WTC11 (cell line): ENCODE data around the gene PRSS56.

ENCODE experiments used
- CTCF ChIP-seq: fragments of 200-600 bp; IDR thresholded peaks from 2 replicates; pipeline ENCODE4 v1.8.0; 2022; ENCODE audit warnings: antibody characterized with exemption
- ESRRA ChIP-seq: sonication (generic); formaldehyde crosslinking; IDR thresholded peaks from 2 replicates; pipeline ENCODE4 v1.8.1; 2022; ENCODE audit warnings: mild to moderate bottlenecking, missing genetic modification reagents, borderline replicate concordance
- MXD4 ChIP-seq: fragments of 250-450 bp; sonication (Bioruptor Pico); IDR thresholded peaks from 2 replicates; pipeline ENCODE4 v1.8.0; 2021; ENCODE audit warnings: mild to moderate bottlenecking, moderate library complexity, borderline replicate concordance
- SOX15 ChIP-seq: fragments of 250-450 bp; sonication (Bioruptor Pico); IDR thresholded peaks from 2 replicates; pipeline ENCODE4 v1.9.0; 2021; ENCODE audit warnings: mild to moderate bottlenecking
- TP53 ChIP-seq: sonication (generic); formaldehyde crosslinking; IDR thresholded peaks from 2 replicates; pipeline ENCODE4 v1.8.1; 2023; ENCODE audit warnings: mild to moderate bottlenecking, missing genetic modification reagents
- ZNF512 ChIP-seq: sonication (generic); formaldehyde crosslinking; IDR thresholded peaks from 2 replicates; pipeline ENCODE4 v1.8.1; 2022; ENCODE audit warnings: missing genetic modification reagents, borderline replicate concordance
- TF ChIP-seq, protein P1 (sequence below): fragments of 250-450 bp; sonication (Bioruptor Pico); IDR thresholded peaks from 2 replicates; pipeline ENCODE4 v2.1.2; 2022; ENCODE audit warnings: mild to moderate bottlenecking, moderate library complexity
- TF ChIP-seq, protein P2 (sequence below): fragments of 250-450 bp; sonication (Bioruptor Pico); IDR thresholded peaks from 2 replicates; pipeline ENCODE4 v1.9.0; 2021; ENCODE audit warnings: mild to moderate bottlenecking

GRCh38 chr2:232541195-232541960 lies 21.2 kb downstream of the PRSS56 start:
- TF ChIP-seq CTCF (no peak), ESRRA (CRISPR knock-in tag) (no peak), SOX15 (CRISPR knock-in tag) (no peak), TP53 (CRISPR knock-in tag) (no peak), ZNF512 (no peak), MXD4 (no peak)
- TF ChIP-seq, protein P1, sequence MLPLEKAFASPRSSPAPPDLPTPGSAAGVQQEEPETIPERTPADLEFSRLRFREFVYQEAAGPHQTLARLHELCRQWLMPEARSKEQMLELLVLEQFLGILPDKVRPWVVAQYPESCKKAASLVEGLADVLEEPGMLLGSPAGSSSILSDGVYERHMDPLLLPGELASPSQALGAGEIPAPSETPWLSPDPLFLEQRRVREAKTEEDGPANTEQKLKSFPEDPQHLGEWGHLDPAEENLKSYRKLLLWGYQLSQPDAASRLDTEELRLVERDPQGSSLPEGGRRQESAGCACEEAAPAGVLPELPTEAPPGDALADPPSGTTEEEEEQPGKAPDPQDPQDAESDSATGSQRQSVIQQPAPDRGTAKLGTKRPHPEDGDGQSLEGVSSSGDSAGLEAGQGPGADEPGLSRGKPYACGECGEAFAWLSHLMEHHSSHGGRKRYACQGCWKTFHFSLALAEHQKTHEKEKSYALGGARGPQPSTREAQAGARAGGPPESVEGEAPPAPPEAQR (CRISPR knock-in tag), result no peak
- TF ChIP-seq, protein P2, sequence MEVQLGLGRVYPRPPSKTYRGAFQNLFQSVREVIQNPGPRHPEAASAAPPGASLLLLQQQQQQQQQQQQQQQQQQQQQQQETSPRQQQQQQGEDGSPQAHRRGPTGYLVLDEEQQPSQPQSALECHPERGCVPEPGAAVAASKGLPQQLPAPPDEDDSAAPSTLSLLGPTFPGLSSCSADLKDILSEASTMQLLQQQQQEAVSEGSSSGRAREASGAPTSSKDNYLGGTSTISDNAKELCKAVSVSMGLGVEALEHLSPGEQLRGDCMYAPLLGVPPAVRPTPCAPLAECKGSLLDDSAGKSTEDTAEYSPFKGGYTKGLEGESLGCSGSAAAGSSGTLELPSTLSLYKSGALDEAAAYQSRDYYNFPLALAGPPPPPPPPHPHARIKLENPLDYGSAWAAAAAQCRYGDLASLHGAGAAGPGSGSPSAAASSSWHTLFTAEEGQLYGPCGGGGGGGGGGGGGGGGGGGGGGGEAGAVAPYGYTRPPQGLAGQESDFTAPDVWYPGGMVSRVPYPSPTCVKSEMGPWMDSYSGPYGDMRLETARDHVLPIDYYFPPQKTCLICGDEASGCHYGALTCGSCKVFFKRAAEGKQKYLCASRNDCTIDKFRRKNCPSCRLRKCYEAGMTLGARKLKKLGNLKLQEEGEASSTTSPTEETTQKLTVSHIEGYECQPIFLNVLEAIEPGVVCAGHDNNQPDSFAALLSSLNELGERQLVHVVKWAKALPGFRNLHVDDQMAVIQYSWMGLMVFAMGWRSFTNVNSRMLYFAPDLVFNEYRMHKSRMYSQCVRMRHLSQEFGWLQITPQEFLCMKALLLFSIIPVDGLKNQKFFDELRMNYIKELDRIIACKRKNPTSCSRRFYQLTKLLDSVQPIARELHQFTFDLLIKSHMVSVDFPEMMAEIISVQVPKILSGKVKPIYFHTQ (CRISPR knock-in tag), result no peak
